GM18511 (cell line): Measurements from ENCODE around the gene BARX2.

Experiments used
- ATAC-seq: cut with Tn5 transposase; IDR thresholded peaks from one replicate; pipeline ENCODE4 v1.9.1; 2021; ENCODE audit warnings: mild to moderate bottlenecking, moderate library complexity; ENCODE audit not compliant: unreplicated experiment

BARX2 gene

GRCh38 chr11:129396454-129396853, 20.8 kb downstream of the BARX2 start:
- ATAC-seq: no peak

DNA sequence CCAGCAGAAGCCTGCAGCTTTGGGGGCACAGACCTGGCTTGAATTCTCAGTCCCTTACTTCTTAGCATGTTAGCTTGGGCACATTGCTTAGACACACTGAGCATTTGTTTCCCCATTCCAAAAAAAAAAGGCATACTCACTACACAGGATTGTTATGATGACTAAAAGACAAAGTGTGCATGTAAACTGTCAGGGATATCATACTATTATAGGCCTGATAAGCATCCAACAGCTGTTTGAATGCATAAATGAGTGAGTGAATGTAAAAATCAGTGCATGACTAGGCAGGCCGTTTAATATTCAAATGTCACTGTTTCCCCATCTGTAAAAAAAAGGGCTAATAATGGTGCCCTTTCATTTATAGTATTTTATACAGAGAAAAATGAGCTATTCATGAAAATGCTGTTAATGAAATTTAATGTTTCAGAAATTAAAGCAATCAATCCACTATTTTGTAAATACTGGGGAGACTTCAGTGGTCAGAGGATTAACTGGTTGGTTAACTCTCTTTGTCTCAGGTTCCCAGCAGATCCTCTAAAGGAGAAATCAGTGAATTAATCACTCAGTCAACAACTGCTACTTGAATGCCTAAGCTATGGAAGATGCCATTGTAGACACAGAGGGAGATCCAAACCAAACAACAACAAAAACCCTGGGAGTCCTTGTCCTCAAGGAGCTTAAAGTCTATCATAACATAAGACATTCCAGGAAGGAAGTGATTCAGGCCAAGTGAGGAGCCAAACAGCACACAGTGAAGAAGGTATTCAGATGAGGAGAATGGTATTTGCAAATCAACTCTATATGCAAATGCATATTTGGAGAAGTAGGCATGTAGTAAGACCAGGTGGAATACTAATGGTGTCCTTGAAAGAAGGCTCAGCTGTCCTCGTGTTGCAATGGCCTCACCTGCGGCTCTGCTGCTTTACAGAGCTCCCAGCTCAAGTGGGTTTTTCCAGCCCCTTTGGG, 26.8 kb downstream of the BARX2 start:
- ATAC-seq: no peak

DNA sequence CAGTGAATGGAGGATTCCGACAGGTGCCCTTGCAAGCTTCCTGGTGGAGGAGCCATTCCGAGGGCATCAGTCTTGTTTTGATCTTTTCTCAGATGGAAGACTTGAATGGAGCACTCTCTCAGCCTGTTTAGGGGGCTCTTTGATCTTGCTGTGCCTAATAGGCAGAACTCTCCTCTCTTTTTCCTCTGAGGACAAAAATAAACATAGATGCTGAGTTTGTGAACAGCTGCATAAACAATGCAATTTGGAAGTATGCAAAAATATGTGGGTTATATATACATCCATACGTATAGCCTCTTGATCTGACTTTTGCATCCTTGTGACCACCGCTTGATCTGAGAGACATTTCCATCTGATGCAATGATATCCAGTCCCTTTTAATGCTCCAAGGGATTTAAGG, 29.1 kb downstream of the BARX2 start:
- no peak for ATAC-seq

GRCh38 chr11:129408865-129409444, 33.3 kb downstream of the BARX2 start:
- ATAC-seq: no peak

GRCh38 chr11:129410395-129410960, 34.8 kb downstream of the BARX2 start:
- no peak for ATAC-seq

DNA sequence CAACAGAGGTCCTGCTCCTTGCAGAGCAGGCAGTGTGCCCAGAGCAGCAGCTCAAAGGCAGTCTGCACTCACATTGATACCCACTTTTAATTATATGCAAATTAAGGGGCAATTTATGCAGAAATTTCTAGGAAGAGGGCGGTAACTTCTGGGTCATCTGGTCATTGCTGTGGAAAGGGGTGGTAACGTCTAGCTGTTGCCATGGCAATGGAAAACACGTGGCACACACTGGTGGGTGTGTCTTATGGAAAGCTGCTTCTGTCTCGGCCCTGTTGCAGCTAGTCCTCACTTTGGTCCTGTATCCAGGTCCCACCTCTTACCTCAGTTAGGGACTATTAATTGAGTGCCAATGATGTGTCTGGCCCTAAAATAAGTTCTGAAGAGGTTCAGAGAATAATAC, 36.8 kb downstream of the BARX2 start:
- ATAC-seq: no peak

DNA sequence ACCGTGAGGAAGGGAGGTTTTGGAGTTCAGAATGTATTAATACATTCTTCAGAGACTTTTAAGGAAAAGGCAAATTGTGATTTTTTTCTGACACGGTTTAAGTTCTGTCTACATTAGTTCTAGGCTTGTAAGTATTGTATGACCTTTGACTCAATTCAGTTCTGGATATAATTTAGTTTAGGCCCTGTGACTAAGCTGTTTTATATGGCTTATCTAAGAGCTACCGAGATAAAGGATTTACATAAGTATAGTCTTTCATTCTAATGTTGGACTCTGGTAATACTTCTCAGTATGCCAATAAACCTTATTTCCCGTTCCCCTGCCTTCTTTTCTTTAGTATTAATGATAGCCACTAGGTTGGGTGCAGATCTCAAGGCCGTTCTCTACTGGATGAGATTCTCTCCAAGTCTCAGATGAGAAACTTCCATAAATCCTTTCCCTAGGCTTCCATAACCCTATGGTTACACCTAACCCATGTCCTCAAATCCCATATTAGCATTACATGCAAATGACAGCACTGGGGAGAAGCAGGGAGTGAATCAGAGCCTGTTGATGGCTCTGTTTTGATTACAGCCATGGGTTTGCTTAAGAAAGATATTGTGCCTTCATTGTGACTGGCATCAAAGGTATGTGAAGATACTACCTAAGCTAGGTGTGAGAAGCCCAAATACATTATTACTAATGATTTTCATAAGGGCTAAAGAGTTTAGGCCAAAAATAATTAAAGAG, 38.7 kb downstream of the BARX2 start:
- ATAC-seq: no peak

DNA sequence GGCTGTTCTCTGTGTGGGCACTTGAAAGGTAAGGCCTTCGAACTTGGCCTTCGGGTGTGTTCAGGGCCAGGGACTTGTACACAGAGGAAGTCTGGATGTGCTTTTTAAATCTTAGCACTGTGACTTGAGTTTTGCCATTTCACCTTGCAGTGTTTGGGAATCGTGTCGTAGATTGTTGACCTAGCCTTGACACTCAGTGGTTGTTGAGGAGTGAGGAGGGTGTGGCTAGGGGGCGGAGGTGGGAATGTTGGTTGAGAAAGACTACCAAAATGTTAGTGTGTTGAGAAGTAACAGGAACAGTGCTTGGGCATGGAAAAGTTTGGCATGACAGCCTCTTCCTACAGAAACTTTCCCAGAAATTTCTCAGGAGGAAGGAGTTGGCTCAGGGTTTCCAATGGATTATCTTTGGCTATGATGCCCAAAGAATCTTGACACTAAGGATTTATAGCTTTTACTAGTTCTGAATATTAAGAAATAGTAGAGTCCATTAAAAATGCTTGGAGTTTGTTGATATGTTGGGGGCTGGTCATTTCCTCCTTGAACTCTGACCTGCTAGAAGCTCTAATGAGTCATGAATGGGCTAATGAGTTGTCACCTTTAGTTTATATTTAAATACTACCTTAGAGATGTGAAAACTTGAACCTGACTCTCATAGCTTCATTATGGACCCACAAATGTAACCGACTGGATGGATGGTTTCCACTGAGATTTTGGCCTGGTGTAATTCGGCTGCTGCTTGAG, 40.6 kb downstream of the BARX2 start:
- no peak for ATAC-seq

DNA sequence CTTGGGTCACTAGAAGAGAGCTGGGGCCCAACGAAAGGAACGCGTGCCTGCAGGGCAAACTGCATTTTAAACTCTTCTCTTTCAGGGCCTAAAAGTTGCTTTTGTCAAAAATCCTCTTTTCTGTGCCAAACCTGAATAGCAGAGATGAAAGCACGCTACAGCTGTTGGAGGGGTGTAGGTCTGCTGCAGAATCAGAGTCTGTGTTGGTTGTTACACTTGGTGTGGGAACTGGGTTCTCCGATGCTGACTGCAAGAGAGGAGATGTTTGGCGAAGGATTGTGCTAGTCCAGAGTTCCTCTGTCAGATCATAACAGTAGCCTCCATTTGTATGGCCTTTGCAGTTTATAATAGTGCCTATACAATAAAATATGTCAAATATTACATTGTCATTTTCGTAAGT, 41.8 kb downstream of the BARX2 start:
- ATAC-seq: peak; percentile 13

GRCh38 chr11:129418039-129418438, 42.4 kb downstream of the BARX2 start:
- ATAC-seq: peak; percentile 95

GRCh38 chr11:129419386-129419785, 43.7 kb downstream of the BARX2 start:
- ATAC-seq: no peak

- no peak for ATAC-seq
These were observed 47.8 kb downstream of the BARX2 start for GRCh38 chr11:129423426-129423825.

GRCh38 chr11:129425214-129425613, 49.6 kb downstream of the BARX2 start:
- no peak for ATAC-seq

DNA sequence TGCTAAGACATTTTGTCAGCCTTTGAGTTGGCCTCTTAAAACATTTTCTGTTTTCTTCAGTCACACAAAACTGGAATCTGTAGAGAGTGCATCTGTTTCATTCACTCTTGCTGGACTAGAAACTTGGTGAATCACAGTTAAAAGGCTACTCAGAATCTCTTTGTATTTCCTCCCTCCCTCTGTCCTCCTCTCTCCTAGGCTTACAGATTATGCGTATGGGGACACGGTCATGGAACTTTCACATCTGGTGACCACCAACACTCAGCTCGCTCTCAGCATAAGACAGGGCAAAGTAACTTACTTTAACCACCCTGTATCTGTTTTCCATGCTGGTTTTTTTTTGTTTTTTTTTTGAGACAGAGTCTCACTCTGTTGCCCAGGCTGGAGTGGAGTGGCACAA, 50.4 kb downstream of the BARX2 start:
- ATAC-seq: no peak

- no peak for ATAC-seq
These were observed 51.1 kb downstream of the BARX2 start for GRCh38 chr11:129426776-129427175.

- no peak for ATAC-seq
These were observed 51.7 kb downstream of the BARX2 start for GRCh38 chr11:129427376-129427775.

DNA sequence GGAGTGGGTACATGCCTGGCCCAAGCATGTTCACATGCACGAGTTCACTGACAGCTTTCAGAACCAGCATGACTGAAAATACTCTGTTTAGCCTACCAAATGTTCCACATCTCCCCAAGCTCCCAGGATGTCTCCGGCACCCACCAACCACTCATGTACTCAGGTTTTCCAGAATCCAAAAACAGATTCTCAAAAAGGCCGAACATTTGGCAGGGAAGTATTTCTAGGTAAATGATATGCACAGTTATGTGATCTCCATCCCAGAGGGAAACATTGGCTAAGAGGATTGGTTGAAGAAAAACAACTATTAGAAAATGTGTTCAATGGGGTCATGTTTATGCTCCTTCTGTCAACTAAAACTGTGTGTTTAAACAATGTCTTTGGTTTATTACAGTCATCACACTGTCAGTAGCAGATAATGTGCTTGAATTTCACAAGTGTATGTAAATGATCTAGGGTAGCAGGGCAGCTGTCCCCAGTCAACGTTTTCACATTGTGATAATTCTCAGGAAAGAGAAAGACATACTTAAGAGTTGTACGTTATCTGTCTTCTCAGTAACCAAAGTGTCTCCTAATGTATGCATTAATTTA, 52.3 kb downstream of the BARX2 start:
- no peak for ATAC-seq

- no peak for ATAC-seq
These were observed 52.9 kb downstream of the BARX2 start for GRCh38 chr11:129428557-129428956.

DNA sequence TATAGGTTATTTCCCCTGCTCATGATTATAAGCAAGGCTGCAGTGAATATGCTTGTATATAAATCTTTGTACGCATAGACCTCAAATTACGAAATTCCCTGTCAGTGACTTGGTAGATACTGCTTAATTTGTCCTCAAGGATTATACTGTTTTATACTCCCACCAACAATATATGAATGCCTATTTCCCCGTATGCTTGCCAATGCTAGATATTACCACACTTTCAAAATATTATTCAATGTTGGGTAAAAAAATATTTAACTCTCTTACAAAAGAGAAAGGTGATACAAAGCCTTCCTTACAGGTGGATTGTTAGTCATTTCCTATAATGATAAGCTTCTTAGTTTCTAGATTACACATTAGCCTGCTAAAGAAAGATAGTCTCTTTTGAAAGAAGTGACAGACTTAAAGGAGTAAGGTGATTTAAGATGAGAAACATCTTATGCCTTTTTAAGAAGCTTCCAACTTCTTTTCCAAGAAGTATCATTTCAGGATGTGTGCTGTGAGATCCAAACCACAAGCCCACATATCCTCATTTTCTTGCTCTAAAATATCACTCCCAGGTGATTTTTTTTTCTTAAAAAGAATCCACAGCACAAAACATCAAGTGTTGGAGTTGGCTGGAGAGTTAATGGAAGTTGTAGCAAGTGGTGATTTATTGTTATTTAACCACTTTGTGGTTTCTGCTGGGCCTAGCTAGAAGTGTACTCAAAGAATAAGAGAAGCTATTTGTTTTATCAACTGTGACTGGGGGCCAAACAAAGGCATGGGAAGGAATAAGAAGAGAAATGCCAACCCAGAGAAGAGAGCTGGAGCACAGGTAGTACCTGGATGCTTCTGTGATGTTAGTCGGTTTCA, 59.2 kb downstream of the BARX2 start:
- ATAC-seq: no peak
